NB4 (cell line): Measurements from ENCODE around the gene ATRNL1.

Experiments
- DNase-seq: peaks from one replicate; pipeline ENCODE4 v3.0.0; 2010; ENCODE audit warnings: low read depth
- H3K4me3 ChIP-seq: one replicate; pipeline ENCODE4 v1.5.1; 2011; ENCODE audit warnings: mild to moderate bottlenecking, low read depth, low read length, moderate library complexity
- MYC ChIP-seq: IDR thresholded peaks from 2 replicates; pipeline ENCODE4 v1.6.1; 2011; ENCODE audit warnings: low read depth, low read length
- POLR2A ChIP-seq: IDR thresholded peaks from 2 replicates; pipeline ENCODE4 v1.6.1; 2011; ENCODE audit warnings: mild to moderate bottlenecking; ENCODE audit not compliant: insufficient read length; ENCODE audit errors: extremely low read depth
- TF ChIP-seq, protein P1 (sequence below): IDR thresholded peaks from 2 replicates; pipeline ENCODE4 v1.6.1; 2011; ENCODE audit warnings: low read depth, low read length
- TF ChIP-seq, protein P2 (sequence below): IDR thresholded peaks from one replicate; pipeline ENCODE4 v1.5.1; 2012; ENCODE audit warnings: low read depth, low read length

ATRNL1 gene

DNA sequence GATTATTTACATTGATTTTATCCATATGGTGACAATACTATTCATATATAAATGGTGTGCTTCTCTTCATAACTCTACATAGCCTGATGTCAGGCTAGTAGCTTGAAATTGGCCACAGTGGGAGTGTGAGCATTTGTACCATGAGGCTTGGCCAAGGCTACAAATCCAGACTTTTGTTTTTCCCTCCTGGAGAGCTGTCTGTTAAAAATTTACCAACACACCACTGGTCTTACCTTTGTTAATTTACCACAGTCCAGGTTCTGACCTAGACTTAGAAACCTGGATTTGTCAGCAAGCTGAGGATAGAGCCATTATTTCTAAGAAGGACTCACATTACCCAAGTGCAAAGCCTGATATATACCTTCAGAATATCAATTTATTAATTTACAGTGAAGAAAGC is 45.5 kb upstream of the ATRNL1 start:
- no peak overlapping the region for H3K4me3 ChIP-seq
- no peak for DNase-seq
- TF ChIP-seq MYC (no peak), POLR2A (no peak)
- TF ChIP-seq, protein P1, sequence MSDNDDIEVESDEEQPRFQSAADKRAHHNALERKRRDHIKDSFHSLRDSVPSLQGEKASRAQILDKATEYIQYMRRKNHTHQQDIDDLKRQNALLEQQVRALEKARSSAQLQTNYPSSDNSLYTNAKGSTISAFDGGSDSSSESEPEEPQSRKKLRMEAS = no peak
- TF ChIP-seq, protein P2, sequence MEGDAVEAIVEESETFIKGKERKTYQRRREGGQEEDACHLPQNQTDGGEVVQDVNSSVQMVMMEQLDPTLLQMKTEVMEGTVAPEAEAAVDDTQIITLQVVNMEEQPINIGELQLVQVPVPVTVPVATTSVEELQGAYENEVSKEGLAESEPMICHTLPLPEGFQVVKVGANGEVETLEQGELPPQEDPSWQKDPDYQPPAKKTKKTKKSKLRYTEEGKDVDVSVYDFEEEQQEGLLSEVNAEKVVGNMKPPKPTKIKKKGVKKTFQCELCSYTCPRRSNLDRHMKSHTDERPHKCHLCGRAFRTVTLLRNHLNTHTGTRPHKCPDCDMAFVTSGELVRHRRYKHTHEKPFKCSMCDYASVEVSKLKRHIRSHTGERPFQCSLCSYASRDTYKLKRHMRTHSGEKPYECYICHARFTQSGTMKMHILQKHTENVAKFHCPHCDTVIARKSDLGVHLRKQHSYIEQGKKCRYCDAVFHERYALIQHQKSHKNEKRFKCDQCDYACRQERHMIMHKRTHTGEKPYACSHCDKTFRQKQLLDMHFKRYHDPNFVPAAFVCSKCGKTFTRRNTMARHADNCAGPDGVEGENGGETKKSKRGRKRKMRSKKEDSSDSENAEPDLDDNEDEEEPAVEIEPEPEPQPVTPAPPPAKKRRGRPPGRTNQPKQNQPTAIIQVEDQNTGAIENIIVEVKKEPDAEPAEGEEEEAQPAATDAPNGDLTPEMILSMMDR = no peak

DNA sequence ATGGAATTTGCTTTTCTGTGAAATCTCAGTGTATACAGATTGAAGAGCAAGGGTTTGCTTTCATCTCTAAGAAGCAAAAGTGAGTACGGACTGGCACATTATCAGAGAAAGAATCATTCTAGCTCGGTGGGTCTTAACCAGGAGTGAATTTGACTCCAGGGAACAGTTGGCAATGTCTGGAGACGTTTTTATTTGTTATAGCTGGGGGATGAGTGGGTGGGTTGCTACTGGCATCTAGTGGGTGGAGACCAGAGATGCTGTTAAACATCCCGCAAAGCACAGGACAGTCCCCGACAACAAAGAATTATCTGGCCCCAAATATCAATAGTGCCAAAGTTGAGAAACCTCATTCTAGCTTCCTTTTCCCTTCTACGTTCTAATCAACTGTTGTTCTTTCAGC is 43.8 kb upstream of the ATRNL1 start:
- no peak for DNase-seq
- H3K4me3 ChIP-seq = no peak overlapping the region
- TF ChIP-seq, protein P1 = no peak
- TF ChIP-seq, protein P2 = no peak
- no peak for TF ChIP-seq POLR2A
- no peak for TF ChIP-seq MYC

DNA sequence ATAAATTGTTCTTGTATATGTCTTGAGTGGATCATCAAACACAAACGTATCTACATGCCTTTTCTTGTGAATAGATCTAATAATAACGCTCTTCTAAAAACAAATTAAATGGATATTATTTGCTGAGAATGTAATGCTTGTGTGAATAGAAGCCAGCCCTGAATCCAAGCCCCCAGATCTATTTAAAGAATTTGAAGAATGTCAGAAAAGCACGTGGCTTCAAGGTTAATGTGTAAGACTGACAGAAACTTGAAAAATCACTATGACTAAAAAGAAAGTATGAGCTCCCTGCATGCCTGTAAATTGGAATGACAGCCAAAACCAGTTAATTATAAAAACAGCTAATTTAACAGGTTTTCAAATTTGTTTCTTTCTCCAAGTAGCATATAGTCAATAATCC is 43.2 kb upstream of the ATRNL1 start:
- no peak for TF ChIP-seq MYC
- TF ChIP-seq, protein P1 = no peak
- no peak overlapping the region for H3K4me3 ChIP-seq
- DNase-seq = no peak

DNA sequence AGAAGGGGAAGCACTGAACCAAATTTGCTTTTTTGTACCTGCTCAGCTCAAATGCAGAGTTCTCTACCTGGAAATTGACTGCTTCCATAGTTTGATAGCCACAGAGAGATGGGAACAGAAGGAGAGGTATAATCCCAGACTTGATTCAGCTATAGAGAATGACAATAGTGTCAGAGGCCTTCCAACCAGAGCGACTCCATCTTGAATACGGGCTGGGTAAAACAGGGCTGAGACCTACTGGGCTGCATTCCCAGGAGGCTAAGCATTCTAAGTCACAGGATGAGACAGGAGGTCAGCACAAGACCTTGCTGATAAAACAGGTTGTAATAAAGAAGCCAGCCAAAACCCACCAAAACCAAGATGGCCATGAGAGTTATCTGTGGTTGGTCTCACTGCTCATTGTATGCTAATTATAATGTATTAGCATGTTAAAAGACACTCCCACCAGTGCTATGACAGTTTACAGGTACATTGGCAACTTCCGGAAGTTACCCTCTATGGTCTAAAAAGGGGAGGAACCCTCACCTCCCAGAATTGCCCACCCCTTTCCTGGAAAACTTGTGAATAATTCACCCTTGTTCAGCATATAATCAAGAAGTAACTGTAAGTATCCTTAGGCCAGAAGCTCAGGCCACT is 42.7 kb upstream of the ATRNL1 start:
- DNase-seq = no peak
- H3K4me3 ChIP-seq = no peak overlapping the region
- no peak for TF ChIP-seq POLR2A
- no peak for TF ChIP-seq MYC
- TF ChIP-seq, protein P1 = no peak
- TF ChIP-seq, protein P2 = no peak

DNA sequence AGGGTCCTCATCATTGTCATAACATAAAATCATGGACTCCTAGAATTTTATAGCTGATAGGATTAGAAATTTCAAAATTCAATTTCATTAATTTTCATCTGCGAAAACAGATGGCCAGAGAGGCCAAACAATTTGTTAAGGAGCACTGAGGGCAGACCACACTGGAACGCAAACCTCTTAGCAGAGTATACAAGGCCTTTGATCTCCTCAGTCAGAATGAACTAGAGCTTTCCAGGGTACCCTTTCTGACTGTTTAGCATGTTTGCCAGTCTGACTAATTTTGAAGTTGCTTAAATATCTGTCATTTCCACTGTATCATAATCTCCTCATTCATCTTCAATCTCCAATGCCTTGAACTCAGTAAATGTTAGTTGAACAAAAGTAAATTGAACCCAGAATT is 41.9 kb upstream of the ATRNL1 start:
- H3K4me3 ChIP-seq = no peak overlapping the region
- no peak for DNase-seq
- TF ChIP-seq POLR2A (no peak), MYC (no peak)
- TF ChIP-seq, protein P1 = no peak
- TF ChIP-seq, protein P2 = no peak

DNA sequence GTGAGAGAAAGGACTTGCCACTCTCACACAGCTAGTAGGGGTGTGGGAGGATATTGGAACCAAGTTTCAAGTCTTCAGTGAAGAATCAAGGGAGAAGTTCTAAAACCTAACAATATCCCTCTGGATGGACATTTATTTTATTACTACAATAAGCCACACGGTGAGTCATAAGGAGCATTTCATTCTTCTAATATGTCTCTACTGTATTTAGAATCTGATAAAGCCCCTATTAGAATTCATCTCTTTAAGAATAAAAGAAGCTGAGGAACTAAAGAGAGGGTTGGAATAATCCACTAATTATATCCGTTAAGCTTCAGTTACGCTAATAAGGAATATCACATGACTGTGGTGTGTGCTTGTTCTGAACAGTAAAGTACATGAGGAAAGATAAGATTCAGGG is 40.9 kb upstream of the ATRNL1 start:
- no peak overlapping the region for H3K4me3 ChIP-seq
- TF ChIP-seq POLR2A (no peak), MYC (no peak)
- TF ChIP-seq, protein P2 = no peak
- TF ChIP-seq, protein P1 = no peak
- DNase-seq = no peak
